RPMI7951 (cell line): ENCODE data around the gene MGAT5. TPM values are rescaled to one million over a fixed set of nuclear protein-coding genes. Genes with fewer than 3 reads are reported as not detected.

Experiments used
- DNase-seq: peaks from one replicate; pipeline ENCODE4 v3.0.0-alpha.2; 2012; ENCODE audit warnings: low read depth
- total RNA-seq: library from RNA; depleted of rRNA; stranded (reverse); fragments of >200 nt; shearing (Covaris generic); gene quantifications from 2 replicates; pipeline ENCODE4 v1.2.3, GENCODE V29; 2014

The MGAT5 gene
- total RNA-seq, 1 experiment from 2014 or later, result 23.9 TPM

GRCh38 chr2:134501476-134502091, 247.7 kb downstream of the MGAT5 start:
- no peak for DNase-seq

DNA sequence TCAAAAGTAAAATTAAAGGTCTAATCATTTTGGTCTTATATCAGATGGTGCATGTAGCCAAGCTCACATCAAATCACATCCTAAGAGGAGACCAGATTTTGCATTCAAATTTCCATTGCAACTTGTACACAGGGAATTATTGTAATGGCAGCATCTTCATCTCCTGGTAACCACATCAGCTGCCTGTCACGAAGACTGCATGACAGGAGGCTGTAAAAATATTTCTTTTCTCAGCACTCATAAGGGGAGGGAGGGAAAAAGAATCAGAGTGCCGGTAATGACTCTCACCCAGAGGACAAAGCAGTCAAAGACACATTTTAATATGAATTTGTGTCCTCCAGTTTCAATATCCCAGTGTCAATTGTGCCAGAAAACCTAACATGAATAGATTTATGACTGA, 248.2 kb downstream of the MGAT5 start:
- DNase-seq, result no peak
